GM21360 (cell line): ENCODE measurements around the gene HDHD2.

Experiments used
- ATAC-seq: cut with Tn5 transposase; IDR thresholded peaks from one replicate; pipeline ENCODE4 v1.9.1; 2021; ENCODE audit warnings: mild to moderate bottlenecking, moderate library complexity; ENCODE audit not compliant: unreplicated experiment

The HDHD2 gene

GRCh38 chr18:47067648-47068047 lies 82.7 kb downstream of the HDHD2 start:
- ATAC-seq, result no peak

GRCh38 chr18:47063096-47063495 lies 87.2 kb downstream of the HDHD2 start:
- ATAC-seq, result no peak

- ATAC-seq, result no peak
These were observed 87.8 kb downstream of the HDHD2 start for GRCh38 chr18:47062471-47062870.
